GM19025 (cell line): ENCODE results near the gene LPAR5.
A peak's percentile ranks its signal among the peaks of the same experiment; 100 is the strongest.

Experiments used
- ATAC-seq: cut with Tn5 transposase; IDR thresholded peaks from one replicate; pipeline ENCODE4 v1.9.1; 2021; ENCODE audit warnings: mild to moderate bottlenecking, low read depth, moderate library complexity; ENCODE audit not compliant: unreplicated experiment

The LPAR5 gene

DNA sequence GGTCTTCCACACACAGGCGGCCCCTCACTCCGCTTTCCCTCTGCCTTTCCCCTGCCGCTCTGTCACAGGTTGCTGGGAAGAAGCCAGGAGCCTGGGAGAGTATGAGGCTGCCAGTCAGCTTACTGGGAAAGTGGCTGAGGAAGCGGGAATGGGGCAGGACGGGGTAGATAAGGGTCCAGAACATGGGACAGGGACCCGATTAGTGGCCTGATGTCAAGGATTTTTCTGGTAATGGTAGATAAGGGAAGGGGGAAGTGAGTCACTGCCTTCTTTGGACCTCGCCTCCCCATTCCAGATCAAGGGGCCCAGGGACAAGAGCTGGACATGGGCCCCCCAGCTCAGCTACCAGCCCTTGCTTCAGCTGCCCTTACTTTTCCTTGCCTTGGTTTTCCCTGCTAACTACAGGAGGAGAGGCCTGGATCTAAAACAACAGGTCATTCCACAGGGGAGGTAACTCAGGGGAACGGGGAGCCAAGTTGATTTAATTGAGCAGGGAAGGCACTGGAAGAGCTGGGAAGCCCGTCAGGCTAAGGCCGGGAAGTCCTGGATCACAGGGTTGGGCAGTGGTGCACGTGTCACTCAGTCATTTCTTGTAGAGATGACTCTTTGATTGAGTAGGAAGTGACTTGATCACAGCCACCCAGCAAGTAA, 3.5 kb upstream of the LPAR5 start:
- ATAC-seq, result no peak

DNA sequence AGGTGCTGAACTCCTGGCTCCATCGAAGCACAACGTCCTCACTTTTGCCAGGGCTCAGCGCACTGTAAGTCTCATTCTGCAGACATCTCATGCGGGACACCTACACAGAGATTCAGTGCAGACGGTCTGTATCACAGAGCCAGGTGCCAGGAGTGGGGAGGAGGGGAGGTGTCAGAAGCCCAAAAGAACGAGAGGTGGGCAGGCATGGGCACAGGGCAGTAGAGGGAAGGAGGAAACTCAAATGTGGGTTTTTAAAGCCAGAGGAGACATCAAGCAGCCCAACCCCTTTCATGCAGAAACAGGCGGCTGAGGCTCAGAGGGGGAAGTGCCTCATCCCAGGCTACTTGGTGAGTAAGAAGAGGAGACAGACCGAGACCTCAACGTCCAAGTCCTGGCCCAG, 2.5 kb upstream of the LPAR5 start:
- ATAC-seq, result no peak

- ATAC-seq, result no peak
These were observed 344 bp downstream of the LPAR5 start for GRCh38 chr12:6635375-6635855.

DNA sequence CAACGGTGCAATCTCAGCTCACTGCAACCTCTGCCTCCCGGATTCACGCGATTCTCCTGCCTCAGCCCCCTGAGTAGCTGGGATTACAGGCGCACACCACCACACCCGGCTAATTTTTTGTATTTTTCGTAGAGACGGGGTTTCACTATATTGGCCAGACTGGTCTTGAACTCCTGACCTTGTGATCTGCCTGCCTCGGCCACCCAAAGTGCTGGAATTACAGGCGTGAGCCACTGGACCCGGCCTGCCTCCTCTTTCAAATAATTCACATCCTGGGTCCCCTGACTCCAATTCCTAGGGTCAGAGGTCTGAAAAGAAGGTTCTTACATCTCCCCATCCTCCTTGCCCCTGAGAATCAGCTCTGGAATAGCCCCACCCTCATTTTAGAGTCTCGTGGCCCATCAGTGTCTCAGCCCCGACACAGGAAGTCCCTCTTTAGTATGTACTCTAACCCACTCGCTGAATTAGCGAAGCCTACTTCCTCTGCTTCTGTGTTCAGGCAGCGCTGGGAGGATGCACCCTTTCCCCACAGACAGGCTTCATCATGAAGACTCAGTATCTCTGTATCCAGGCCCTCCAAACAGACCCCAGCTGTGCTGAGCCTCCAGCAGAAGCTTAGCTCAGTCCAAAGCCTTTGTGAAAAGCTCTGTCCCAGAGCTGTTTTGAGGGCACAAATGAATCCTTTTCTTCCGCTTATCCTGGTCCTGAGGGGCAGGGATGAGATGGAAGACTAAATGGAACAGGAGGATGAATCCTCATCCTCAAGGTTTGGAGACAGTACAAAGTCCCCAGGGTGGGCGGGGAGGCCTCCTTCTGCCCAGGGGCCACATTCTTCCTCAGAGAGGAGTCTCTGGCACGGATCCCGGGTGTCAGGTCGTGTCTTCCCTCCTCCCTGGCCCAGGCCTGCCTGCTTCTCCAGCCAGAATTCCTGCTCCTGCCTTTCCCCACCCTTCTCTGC, 3.5 kb downstream of the LPAR5 start:
- ATAC-seq, result peak; percentile 52

DNA sequence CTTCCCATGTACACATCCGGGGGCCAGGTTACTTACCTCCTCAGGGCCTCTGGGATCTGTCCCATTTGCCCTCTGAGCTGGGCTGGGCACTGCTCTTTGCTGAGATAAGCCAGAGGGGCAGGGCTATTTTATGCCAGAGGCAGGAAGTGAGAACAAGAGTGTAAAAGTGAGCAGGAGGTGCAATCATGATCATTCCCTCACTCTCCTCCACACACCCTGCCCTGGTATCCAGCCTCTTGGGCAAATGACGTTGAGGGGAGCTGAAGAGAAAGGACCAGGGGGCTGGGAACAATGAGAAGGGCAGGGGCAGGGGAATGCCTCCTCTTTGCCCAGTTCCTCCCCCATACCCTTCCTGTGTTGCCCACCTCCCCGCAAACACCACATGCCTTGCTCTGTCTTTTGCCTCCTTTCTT, 4.2 kb downstream of the LPAR5 start:
- ATAC-seq, result no peak

- no peak for ATAC-seq
These were observed 5.0 kb downstream of the LPAR5 start for GRCh38 chr12:6630736-6631135.

DNA sequence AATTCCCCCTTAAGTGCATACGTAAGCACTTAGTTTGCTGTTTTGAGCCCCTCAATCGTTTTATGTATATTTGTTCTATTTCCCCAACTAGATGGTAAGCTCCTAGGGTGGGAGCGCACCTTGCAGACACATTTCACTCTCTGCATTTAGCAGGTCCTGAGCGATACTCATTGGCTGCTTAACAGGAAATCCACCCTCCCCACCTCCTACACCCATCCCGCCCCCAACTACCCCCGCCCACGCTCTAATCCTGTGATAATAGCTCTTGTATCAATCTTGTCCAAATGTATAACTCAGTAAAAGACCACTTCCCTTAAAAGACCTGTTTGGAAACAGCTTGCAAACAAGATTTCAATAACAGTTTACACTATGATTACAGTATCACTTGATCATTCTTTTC, 8.1 kb downstream of the LPAR5 start:
- no peak for ATAC-seq

GRCh38 chr12:6626654-6627283, 9.0 kb downstream of the LPAR5 start:
- no peak for ATAC-seq

GRCh38 chr12:6620885-6621274, 14.9 kb downstream of the LPAR5 start:
- no peak for ATAC-seq

DNA sequence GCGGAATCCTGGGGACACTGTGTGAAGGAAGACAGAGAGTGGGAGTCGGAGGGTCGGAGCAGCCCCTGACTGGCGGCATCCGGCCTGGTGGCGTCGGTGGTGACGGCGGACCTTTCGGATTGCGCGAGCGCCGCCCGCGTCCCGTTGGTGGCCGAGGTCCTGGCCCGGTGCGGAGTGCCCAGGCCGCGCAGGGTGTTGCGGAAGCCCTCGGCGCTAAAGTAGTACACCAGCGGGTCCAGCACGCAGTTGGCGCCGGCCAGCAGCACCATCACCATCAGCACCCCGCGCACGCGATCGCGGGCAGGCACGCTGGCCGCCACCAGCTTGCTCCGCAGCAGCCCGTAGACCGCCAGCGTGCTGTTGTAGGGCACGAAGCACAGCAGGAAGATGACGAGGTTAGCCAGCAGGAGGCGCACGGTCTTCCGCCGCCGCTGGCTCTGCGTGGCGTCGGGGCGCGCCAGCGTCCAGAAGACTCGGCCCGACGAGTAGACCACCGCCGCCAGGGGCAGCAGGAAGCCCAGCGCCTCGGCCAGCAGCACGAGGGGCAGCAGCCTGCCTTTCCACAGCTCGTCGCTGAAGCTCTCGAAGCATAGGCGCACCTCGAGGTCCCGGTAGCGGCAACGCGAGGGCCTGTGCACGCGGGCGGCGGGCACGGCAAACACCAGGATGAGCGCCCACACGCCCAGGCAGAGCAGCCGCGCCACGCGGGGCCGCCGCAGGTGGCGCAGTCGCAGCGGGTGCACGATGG, 15.4 kb downstream of the LPAR5 start:
- no peak for ATAC-seq

DNA sequence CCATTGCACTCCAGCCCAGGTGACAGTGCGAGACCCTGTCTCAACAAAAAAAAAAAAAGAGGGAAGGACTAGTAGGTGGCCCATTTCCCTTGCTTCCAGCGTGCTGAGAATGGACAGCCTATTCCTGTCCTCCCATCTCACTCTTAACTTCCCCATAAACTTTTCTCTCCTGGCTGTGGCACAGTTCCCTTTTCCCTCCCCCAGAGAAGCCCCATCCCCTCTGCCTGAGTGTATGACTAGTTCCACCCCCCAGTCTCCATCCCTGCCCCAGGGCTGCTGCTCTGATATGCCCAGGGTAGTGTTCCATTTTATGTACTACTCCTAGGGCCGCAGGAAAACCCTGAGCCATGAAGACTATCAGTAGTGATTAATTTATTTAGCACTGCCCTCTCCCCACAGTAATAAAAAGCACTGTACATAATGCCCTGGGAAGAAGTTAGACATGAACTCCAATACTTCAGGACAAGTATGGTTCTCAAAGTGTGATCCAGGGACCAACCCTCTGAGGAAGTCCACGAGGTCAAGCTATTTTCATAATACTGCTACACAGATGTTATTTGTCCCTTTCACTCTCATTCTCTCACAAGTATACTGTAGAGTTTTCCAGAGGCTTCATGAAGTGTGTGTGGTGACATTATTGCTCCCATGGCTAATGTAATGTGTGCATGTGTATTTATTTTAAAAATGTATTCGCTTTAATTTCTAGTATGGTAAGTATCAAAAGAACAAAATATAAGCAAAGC, 17.1 kb downstream of the LPAR5 start:
- no peak for ATAC-seq

GRCh38 chr12:6615802-6616201, 20.0 kb downstream of the LPAR5 start:
- ATAC-seq, result no peak

DNA sequence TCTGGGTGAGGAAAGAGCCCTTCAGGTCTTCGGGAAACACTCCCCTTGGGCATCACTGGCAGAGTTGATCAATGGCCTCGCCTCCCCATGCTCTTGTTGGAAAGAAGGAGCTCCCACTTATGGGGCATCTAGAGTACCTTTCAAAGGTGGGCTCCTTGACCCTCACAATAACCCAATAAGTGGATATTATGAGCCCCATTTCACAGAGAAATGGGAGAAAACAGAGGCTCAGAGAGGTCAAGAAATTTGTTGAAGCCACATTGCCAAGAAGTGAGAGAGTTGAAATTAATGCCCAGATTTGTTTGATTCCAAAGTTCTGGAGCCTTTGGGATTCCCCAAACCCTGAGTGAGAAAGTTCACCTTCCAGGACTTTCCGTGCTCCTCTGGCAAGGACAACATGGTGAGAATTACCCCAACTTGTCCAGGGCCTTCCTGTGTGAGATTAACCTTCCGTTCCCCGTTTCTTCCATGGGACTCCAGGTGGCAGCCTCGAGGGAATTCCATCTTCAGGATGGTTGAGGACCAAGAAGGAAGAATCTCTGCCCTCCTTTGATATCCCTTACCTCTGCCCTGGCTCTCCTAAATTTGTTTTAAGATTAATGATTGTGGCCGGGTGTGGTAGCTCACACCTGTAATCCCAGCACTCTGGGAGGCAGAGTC, 21.1 kb downstream of the LPAR5 start:
- ATAC-seq, result no peak

GRCh38 chr12:6613776-6614512, 21.8 kb downstream of the LPAR5 start:
- no peak for ATAC-seq

- ATAC-seq, result no peak
These were observed 22.6 kb downstream of the LPAR5 start for GRCh38 chr12:6613015-6613775.

GRCh38 chr12:6612652-6613014, 23.1 kb downstream of the LPAR5 start:
- ATAC-seq, result no peak

DNA sequence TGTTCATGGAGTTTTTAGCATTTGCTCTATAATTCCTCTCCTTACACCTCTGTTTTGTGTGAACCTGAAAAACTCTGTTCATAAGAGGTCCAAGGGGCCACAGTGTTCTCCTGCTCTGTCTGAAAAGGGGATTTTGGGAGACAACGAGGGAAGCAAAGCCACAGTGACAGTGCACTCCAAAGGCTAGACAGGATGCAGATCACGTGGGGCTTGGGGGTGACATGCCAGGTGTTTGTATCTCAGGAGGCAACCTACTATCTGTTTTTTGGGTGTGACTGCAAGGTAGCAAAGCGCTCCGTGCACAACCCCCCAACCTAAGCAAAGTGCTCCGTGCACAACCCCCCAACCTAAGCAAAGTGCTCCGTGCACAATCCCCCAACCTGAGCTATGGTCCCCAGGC, 23.5 kb downstream of the LPAR5 start:
- ATAC-seq, result no peak
